Stimulated activated CD4-positive, alpha-beta T cell treated with anti-CD3 and anti-CD28 coated beads, Interleukin-15, amount 100 ng/mL, for 48 hours (primary cell): ENCODE measurements around the gene STEAP1B.

Experiments
- DNase-seq, 2 donors: peaks; one replicate each; pipeline ENCODE4 v3.0.0-alpha.2; 2020; ENCODE audit warnings: low read depth in 2 of 2

Gene STEAP1B

GRCh38 chr7:22371878-22372277 is 128.1 kb downstream of the STEAP1B start:
- no peak for DNase-seq
